Measurements from ENCODE around the gene ST3GAL3.
A peak's percentile ranks its signal among the peaks of the same experiment; 100 is the strongest.

The ST3GAL3 gene

DNA sequence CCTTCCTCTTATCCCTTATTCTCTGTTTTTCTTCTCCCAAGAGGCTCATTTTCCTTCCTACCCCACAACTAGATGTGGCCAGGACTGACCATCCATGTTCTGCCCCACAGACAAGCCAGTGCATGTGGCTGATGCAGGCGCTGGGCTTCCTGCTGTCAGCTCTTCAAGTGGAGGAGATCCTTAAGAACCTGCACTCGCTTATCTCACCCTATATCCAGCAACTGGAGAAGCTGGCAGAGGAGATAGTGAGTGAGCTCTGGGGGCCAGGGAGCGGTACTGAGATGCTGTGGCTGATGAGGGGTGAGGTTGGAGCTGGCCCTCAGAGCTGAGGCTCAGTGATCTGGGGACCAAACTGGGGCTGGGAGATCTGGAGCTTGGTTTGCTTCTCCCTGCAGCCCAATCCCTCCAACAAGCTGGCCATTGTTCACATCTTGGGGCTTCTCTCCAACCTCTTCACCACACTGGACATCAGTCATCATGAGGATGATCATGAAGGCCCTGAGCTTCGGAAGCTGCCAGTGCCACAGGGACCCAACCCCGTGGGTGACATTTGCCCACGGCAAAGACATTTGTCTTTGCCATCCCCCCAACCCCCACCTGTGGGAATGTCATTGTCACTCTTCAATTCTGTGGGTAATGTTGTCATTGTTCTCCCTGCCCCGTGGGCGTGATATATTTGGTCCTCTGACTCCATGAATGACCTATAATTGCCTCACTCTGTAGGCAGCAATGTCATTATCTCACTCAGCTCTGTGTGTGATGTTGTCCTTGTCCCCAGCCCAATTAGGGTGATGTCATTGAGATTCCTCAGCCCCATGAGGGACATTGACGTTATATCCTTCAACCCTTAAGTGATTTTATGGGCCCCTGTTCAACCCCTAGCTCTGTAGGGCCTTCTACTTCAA lies 251.3 kb downstream of the ST3GAL3 start:
- DNase-seq (ENCODE audit: low read depth in 2 of 2, low spot score in 1 of 2) = no peak

DNA sequence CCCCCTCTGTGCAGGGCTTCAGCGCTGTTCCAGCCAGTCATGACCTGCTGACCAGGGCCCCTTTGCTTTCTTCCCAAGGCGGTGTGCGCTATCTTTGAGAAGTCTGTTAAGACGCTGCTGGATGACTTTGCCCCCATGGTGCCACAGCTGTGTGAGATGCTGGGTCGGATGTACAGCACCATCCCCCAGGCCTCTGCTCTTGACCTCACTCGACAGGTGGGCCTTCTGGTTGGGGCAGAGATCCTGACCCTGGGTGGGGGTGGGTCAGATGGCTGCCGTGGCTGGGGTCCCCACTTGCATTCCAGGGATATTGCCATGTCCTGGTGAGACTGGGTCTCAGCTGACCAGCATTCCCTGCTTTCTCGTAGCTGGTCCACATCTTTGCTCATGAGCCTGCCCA lies 253.5 kb downstream of the ST3GAL3 start:
- DNase-seq (ENCODE audit: low read depth in 2 of 2, low spot score in 1 of 2) = no peak

DNA sequence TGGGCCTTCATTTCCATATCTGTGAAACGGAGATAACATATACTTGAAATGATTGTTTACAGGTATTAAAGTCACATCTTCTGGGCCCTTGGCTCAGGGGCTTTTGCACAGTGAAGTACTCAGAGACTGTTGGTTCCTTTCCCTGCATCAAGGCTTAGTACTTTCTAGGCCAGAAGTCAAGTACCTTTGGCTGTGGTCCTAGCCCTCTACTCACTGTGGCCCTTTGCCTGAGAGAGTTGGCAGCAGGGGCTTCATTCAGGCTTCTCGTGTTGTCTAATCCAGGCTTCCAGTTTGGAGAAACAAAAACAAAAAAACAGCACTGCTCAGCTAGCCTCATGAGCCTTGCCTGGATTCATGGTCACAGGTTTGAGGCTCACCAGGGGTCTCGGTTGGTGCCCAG lies 254.4 kb downstream of the ST3GAL3 start:
- DNase-seq (ENCODE audit: low read depth in 2 of 2, low spot score in 1 of 2) = no peak

DNA sequence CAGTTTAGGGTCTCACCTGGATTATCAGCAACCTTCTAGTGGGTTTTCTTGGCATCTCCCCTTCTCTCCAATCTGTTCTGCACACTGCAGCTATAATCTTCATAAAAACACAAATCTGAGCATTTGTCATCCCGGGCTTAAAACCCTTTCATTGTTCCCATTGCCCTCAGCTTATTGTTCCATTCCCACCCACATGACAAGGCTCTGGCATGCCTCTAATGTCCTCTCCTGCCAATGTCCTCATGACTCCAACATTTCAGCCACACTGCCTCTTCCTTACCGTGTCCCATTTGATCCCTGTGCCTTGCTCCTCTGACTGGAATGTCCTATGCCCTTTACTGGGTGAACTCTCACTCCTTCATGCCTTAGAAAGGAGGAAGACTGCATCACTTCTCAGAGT lies 255.0 kb downstream of the ST3GAL3 start:
- no peak for DNase-seq (ENCODE audit: low read depth in 2 of 2, low spot score in 1 of 2)

DNA sequence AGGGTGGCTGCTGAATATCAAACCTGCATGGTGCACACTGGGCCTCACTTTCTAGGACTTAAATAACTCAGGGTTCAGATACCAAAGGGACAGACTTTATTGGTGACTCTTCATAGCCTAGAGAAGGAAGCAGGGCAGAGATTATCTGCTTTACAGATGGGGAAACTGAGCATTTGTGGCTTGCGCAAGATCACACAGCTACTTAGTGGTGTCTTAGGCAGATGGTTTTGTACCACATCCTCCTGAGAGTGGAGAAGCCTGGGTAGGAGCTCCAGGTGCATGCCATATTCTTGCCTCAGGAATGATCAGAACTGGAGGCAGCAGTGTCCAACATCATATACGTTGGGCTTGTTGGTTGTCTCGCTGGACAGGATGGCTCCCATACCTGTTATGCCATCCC lies 255.7 kb downstream of the ST3GAL3 start:
- DNase-seq (ENCODE audit: low read depth in 2 of 2, low spot score in 1 of 2) = no peak

DNA sequence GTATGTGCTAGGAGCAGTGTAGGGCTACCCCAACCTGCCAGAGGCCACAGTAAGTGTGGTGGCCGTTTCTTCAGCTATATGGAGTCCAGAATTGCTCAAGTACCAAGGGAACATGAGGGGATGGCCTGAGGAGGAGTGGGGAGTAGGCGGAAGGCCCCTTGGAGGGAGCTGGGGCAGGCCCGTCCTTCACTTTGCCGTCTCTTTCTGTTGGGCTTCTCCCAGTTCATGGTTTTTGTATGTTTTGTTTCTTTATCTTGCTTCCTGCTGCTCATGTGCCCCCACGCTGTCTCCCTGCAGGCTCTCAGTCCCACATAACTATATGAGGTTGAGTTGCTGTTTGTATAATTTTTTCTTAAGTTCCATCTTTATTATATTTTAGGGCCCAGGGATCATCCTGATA lies 256.6 kb downstream of the ST3GAL3 start:
- no peak for DNase-seq (ENCODE audit: low read depth in 2 of 2, low spot score in 1 of 2)

DNA sequence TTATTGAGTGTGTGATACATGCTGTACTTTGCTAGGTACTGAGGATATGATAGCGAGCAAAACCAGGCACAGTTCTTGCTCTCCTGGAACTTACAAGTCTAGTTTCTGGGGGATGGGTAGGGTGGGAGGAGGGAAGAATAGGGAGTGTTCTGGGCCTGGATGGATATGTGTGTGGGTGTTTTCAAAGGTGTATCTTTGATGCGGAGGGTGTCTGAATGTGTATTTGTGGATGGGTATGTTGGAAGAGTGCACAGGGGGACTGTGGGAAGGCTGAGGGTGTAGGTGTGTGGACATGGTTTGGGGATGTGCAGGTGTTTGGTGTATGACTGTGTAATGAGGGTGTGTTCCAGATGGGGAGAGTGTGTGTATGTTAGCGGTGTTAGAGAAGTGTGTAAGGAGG lies 258.0 kb downstream of the ST3GAL3 start:
- no peak for DNase-seq (ENCODE audit: low read depth in 2 of 2, low spot score in 1 of 2)

DNA sequence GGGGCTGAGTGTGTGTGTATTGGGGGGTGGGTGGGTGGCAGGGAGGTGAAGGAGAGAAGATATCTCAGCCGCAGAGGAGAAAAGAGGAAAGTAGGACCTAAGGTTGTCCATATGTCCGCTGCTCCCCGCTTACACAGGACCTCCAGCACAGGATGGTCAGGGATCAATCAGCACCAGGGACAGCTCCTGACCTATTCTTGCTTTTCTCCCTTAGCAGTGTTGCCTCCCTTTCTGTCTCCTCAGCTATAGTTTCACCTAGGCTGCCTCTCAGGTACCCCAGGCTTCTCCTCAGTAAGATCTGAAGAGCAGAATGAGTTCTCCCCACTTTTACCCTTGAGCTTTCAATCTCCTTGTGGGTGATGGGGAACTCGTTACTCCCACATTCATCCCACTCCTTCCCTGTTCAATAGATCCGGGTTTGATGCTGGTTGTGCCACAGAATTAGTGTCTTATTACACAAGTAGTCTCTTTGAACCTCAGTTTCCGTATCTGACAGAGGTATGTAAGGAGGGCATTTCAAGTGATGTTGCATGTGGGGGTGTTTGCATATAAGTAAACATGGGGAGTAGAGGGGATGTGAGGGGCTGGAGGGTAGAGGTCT lies 261.1 kb downstream of the ST3GAL3 start:
- no peak for DNase-seq (ENCODE audit: low read depth in 2 of 2, low spot score in 1 of 2)

DNA sequence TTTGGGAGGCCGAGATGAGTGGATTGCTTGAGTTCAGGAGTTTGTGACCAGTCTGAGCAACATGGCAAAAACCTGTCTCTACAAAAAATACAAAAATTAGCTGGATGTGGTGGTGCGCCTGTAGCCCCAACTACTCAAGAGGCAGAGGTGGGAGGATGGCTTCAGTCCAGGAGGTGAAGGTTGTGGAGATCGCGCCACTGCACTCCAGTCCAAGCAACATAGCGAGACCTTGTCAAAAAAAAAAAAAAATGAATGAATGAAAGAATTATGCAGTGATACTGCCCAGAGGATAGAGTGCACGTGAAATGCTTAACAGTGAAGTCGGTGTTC lies 262.0 kb downstream of the ST3GAL3 start:
- DNase-seq (ENCODE audit: low read depth in 2 of 2, low spot score in 1 of 2) = no peak

DNA sequence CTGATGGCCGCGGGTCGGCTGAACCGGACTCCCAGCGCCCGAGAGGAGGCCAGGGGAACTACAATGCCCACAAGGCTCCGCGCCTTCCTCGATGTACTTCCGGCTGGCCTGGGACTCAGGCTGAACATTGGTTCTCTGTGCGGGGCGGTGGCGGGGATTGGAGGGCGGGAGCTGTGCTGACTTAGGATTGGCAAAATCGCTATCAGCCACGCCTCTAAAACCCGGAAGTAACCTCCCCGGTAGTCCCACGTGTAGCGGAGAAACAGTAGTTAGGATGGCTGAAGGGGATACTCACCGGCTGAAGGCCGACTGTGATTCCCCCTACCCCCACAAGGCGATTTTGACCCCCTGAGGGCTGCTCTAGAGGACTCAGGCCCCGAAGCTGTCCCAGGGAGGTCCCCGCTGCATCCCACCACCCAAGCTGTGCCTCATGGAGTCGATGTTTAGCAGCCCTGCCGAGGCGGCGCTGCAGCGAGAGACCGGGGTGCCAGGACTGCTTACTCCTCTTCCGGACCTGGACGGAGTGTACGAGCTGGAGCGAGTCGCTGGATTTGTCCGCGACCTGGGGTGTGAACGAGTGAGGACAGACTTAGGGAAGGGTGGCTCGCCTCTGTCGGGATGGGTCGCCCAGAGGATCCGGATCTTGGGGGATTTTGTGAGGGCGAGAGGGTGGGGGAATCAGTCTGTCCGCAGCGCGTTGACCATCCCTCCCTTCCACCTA lies 262.6 kb downstream of the ST3GAL3 start, which contains the start of gene DPH2:
Gene DPH2, plus strand, starts transcription at position 265 of the 721 bp plus-strand sequence. Its CDS starts 166 bp downstream, at position 431.
- DNase-seq (ENCODE audit: low read depth in 2 of 2, low spot score in 1 of 2) = peak; percentile 91 to 93

DNA sequence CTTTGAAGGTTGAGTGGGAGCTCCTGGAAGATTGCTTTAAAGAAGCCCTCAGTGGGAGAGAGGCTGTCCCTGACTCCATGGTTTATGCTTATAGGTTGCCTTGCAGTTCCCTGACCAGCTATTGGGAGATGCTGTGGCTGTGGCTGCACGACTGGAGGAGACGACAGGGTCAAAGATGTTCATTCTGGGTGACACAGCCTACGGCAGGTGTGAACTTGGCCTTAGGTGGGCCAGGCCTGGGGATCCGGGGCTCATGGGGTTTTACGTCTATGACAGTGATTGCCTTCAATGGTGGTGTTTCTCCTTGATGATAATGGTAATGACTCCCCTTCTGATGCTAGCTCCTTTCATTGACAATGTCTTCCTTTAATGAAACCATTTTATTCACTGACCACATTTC lies 263.2 kb downstream of the ST3GAL3 start:
- DNase-seq (ENCODE audit: low read depth in 2 of 2, low spot score in 1 of 2) = no peak

DNA sequence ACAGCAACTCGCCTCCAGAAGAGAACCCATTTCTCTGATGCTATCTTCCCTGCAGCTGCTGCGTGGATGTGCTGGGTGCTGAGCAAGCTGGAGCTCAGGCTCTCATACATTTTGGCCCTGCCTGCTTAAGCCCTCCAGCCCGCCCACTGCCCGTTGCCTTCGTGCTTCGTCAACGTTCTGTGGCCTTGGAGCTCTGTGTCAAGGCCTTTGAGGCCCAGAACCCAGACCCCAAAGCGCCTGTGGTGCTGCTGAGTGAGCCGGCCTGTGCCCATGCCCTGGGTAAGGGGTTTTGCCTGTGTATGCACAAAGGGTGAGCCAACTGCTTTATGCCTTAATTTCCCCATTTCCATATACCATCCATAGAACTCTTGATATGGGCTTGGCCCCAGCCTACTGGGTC lies 263.6 kb downstream of the ST3GAL3 start:
- no peak for DNase-seq (ENCODE audit: low read depth in 2 of 2, low spot score in 1 of 2)

DNA sequence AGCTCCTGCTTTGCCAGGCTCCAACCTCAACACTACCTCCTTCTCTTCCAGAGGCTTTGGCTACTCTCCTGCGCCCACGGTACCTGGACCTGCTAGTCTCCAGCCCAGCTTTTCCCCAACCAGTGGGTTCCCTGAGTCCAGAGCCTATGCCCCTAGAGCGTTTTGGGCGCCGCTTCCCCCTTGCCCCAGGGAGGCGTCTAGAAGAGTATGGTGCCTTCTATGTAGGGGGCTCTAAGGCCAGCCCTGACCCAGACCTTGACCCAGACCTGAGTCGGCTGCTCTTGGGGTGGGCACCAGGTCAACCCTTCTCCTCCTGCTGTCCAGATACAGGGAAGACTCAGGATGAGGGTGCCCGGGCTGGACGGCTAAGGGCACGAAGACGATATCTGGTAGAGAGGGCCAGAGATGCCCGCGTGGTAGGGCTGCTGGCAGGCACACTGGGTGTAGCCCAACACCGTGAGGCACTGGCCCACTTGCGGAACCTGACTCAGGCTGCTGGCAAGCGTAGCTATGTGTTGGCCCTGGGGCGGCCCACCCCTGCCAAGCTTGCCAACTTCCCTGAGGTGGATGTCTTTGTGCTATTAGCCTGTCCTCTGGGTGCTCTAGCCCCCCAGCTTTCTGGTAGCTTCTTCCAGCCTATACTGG lies 264.1 kb downstream of the ST3GAL3 start:
- DNase-seq (ENCODE audit: low read depth in 2 of 2, low spot score in 1 of 2) = no peak

DNA sequence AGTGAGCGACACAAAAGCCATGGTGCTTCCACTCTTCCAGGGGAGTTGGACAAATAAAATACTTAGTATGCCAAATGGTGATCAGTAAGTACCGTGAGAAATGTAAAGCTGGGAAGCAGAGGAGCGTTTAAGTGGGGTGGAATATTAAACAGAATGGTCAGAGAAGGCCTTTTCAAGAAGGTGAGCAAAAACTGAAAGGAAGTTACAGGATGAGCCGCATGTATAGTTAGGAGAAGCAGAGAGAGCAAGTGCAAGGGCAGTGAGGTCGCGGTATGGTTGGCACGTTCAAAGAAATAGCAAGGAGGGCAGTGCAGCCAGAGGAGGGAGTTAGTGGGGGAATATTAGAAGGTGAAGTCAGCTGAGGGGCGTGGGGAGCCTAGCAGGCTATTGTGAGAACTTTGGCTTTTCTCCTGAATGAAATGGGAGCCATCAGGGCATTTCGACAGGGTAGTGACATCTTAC lies 266.7 kb downstream of the ST3GAL3 start:
- no peak for DNase-seq (ENCODE audit: low read depth in 2 of 2, low spot score in 1 of 2)

DNA sequence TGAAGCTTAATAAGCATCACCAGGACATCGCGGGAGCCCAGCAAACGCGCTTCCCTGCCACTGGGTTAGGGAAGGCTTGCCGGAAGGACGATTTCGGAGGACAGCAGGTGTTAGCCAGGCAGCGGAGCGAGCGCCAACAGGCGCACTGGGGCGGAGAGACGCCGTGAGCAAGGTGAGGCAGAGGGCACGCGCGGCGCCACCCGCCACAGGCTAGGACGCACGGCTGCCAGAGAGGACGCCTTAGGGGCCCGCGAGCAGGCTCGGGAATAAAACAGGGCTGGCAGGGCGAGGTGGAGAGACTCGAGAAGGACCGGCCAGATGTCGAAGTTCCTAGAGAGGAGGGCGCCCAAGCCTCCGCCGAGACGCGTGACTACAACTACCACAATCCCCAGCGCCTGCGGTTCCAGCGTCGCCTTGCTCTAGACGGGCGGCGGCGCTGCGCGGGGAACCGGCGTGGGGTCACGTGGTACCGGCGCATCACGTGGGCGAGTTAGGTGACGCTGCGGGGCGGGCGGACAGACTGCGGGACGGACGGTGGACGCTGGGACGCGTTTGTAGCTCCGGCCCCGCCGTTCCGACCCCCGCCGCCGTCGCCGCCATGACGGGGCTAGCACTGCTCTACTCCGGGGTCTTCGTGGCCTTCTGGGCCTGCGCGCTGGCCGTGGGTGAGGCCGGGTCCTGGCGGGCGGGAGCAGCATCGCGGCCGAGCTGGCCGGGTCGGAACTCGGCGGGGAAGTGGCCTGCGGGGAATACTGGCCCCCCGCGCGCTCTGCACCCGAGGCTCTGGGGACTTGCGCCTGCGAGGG lies 267.3 kb downstream of the ST3GAL3 start, which contains the start of gene ATP6V0B:
Gene ATP6V0B, plus strand, starts transcription at position 518 of the 806 bp plus-strand sequence. Its CDS starts 81 bp downstream, at position 599.
- DNase-seq (ENCODE audit: low read depth in 2 of 2, low spot score in 1 of 2) = peak; percentile 87 to 91

DNA sequence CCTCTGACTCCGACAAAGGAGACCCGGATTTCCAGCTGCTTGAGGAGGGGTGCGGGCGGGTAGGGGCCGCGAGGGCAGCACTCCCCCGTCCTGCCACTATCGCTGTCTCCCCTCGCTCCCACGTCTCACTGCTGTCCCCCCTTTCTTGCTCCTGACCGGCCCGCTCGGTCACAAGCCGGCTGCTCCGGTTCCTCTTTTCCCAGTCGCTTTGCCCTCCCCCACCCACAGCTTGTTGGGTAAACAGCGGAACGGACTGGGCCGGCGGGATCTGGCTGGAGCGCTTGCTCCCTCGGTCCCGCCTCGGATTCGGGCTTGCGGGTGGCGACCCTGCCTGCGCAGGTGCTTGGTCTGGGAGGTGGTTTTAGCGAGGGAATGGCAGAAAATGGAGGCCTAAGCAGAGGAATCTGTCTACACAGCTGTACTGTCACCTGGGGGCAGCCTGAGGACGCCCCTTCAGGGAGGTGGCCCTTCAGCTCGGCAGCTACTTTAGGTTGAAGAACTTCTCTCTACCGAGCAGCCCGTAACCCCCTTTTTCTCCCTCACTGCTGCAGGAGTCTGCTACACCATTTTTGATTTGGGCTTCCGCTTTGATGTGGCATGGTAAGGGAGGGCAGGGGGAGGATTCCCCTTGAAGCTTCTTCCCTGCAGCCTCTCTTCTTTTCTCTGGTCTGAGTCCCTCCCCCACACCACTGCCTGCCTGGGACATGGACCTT lies 268.1 kb downstream of the ST3GAL3 start:
- no peak for DNase-seq (ENCODE audit: low read depth in 2 of 2, low spot score in 1 of 2)

DNA sequence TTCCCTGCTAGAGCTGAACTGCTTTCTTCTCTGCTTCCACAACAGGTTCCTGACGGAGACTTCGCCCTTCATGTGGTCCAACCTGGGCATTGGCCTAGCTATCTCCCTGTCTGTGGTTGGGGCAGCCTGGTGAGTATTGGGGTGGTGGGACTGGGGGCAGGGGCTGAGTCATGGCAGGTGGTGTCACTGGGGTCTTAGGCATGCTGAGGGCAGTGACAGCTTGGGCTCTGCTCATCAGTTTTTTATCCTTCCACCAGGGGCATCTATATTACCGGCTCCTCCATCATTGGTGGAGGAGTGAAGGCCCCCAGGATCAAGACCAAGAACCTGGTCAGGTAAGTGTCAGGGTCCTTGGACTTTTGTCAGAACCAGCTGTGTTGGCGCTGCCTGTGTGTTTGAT lies 268.7 kb downstream of the ST3GAL3 start:
- no peak for DNase-seq (ENCODE audit: low read depth in 2 of 2, low spot score in 1 of 2)

DNA sequence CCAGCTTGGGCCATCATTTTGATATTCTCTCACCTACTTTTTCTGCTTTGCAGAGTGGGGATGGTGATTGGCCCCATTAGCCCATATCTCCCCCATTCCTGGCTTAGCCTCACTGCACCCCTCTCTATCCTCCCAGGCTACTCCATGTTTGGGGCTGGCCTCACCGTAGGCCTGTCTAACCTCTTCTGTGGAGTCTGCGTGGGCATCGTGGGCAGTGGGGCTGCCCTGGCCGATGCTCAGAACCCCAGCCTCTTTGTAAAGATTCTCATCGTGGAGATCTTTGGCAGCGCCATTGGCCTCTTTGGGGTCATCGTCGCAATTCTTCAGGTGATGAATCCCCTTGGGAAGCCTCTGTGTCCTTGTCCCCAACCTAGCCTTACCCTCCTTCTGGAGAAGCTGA lies 269.6 kb downstream of the ST3GAL3 start:
- no peak for DNase-seq (ENCODE audit: low read depth in 2 of 2, low spot score in 1 of 2)

DNA sequence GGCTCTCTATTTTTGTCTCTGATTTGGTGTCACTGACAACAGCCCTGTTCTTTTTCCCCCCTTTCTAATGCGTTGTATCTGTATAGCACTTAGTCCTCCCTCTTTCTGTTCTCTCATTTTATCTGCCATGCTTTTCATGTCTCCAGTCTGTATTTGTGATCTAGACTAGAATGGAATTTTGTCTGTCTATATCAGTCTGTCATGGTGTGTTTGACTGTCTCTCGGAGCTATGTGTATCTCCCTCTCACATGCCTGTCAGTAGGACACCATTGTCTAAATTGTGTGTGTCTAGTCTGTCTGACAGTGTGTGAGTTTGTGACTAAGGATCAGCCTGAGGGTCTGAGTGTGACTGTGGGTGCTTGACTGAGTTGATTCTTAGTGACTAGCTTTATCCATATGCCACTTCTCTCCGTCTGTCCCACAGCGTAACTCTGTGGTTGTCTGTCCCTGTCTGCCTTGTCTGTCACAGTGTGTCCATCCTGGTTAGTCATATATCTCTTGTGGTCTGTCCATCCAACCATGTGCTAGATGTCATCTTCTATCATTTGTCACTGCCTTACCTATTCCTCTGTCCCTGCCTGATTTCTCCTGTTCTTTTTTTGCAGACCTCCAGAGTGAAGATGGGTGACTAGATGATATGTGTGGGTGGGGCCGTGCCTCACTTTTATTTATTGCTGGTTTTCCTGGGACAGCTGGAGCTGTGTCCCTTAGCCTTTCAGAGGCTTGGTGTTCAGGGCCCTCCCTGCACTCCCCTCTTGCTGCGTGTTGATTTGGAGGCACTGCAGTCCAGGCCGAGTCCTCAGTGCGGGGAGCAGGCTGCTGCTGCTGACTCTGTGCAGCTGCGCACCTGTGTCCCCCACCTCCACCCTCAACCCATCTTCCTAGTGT lies 270.3 kb downstream of the ST3GAL3 start:
- DNase-seq (ENCODE audit: low read depth in 2 of 2, low spot score in 1 of 2) = no peak
